PC-3 (cell line): ENCODE measurements around the gene CDH13.

ENCODE experiments used
- CTCF ChIP-seq: fragments of 300-600 bp; sonication (generic); conservative IDR thresholded peaks from 2 replicates; pipeline ENCODE4 v1.5.1; 2017; ENCODE audit warnings: antibody characterized with exemption, low read depth, mild to moderate bottlenecking, low read length
- EZH2 ChIP-seq: fragments of 300-600 bp; sonication (generic); IDR thresholded peaks from one replicate; pipeline ENCODE4 v1.6.1; 2017; ENCODE audit warnings: antibody characterized with exemption, mild to moderate bottlenecking, low read length; ENCODE audit not compliant: unreplicated experiment
- EZH2phosphoT487 ChIP-seq: fragments of 300-600 bp; sonication (generic); IDR thresholded peaks from 2 replicates; pipeline ENCODE4 v1.6.1; 2018; ENCODE audit warnings: mild to moderate bottlenecking, antibody characterized with exemption, low read length, borderline replicate concordance

- TF ChIP-seq EZH2 (no peak), CTCF (no peak), EZH2phosphoT487 (no peak)
These were observed 996.4 kb downstream of the CDH13 start for GRCh38 chr16:83623091-83623730.
